Measurements from ENCODE around the gene PPFIBP1.

PPFIBP1 gene

GRCh38 chr12:27524494-27524835 is 459 bp downstream of the PPFIBP1 start:
- no peak for TF ChIP-seq CTCF (IDR thresholded peaks at IDR 0.05)

GRCh38 chr12:27524839-27525753 is 1.1 kb downstream of the PPFIBP1 start:
- Histone ChIP-seq H3K36me3 (ENCODE audit: control insufficient read depth, insufficient read depth, low read length) (no peaks in the 10 kb centered on the region), H2AFZ (peak overlapping the region; percentile 94), H3K9me3 (ENCODE audit: control insufficient read depth, low read length) (no peaks in the 10 kb centered on the region), H3K4me1 (no peaks in the 10 kb centered on the region), H3K9ac (peak overlapping the region; percentile 12), H3K79me2 (no peaks in the 10 kb centered on the region), H3K27me3 (ENCODE audit: control insufficient read depth, insufficient read depth, low read length) (no peaks in the 10 kb centered on the region), H3K4me3 (ENCODE audit: low read depth, low read length) (peak overlapping the region; percentile 72), H3K4me2 (ENCODE audit: low read length) (peak overlapping the region; percentile 77), H3K27ac (peak overlapping the region; percentile 88)
- peak; percentile 9 for TF ChIP-seq CTCF (IDR thresholded peaks at IDR 0.05)

More at GRCh38 chr12:27524494-27524835, 459 bp downstream of the PPFIBP1 start:
- Histone ChIP-seq H3K9ac (peak overlapping the region; percentile 12), H3K4me3 (ENCODE audit: low read depth, low read length) (peak overlapping the region; percentile 72), H3K4me2 (ENCODE audit: low read length) (peak overlapping the region; percentile 77), H2AFZ (peak overlapping the region; percentile 94), H3K27ac (peak overlapping the region; percentile 88), H3K27me3 (ENCODE audit: control insufficient read depth, insufficient read depth, low read length) (no peaks in the 10 kb centered on the region), H3K36me3 (ENCODE audit: control insufficient read depth, insufficient read depth, low read length) (no peaks in the 10 kb centered on the region), H3K79me2 (no peaks in the 10 kb centered on the region), H3K9me3 (ENCODE audit: control insufficient read depth, low read length) (no peaks in the 10 kb centered on the region), H3K4me1 (no peaks in the 10 kb centered on the region)

- Histone ChIP-seq H3K9ac (no peak overlapping the region), H3K9me3 (ENCODE audit: control insufficient read depth, low read length) (no peaks in the 10 kb centered on the region), H3K4me3 (ENCODE audit: low read depth, low read length) (no peak overlapping the region), H2AFZ (no peak overlapping the region), H3K79me2 (no peaks in the 10 kb centered on the region), H3K4me1 (peaks cover 4% of the 10 kb centered on the region), H3K4me2 (ENCODE audit: low read length) (no peak overlapping the region), H3K27me3 (ENCODE audit: control insufficient read depth, insufficient read depth, low read length) (no peaks in the 10 kb centered on the region), H3K36me3 (ENCODE audit: control insufficient read depth, insufficient read depth, low read length) (no peaks in the 10 kb centered on the region), H3K27ac (no peak overlapping the region)
- TF ChIP-seq CTCF (IDR thresholded peaks at IDR 0.05): no peak
Measured at GRCh38 chr12:27527512-27527911, 3.5 kb downstream of the PPFIBP1 start.

- H3K36me3 ChIP-seq (ENCODE audit: control insufficient read depth, insufficient read depth, low read length): no peaks in the 10 kb centered on the region
Measured at GRCh38 chr12:27528788-27529187, 4.8 kb downstream of the PPFIBP1 start.

More at GRCh38 chr12:27528788-27529187, 4.8 kb downstream of the PPFIBP1 start:
- Histone ChIP-seq H3K4me3 (ENCODE audit: low read depth, low read length) (no peak overlapping the region), H3K9me3 (ENCODE audit: control insufficient read depth, low read length) (no peaks in the 10 kb centered on the region), H2AFZ (no peak overlapping the region), H3K4me2 (ENCODE audit: low read length) (no peak overlapping the region), H3K4me1 (peaks cover 4% of the 10 kb centered on the region), H3K27ac (no peak overlapping the region), H3K27me3 (ENCODE audit: control insufficient read depth, insufficient read depth, low read length) (no peaks in the 10 kb centered on the region), H3K9ac (no peak overlapping the region), H3K79me2 (no peaks in the 10 kb centered on the region)
- TF ChIP-seq CTCF (IDR thresholded peaks at IDR 0.05): no peak
